GM12865 (cell line): ENCODE data around the gene MSH6.

Experiments
- DNase-seq: peaks from one replicate; pipeline ENCODE4 v3.0.0; 2010; ENCODE audit warnings: low read depth
- H3K4me3 ChIP-seq: 2 replicates; pipeline ENCODE4 v1.5.1; 2011; ENCODE audit warnings: mild to moderate bottlenecking, low read depth, low read length, control low read depth
- CTCF ChIP-seq: IDR thresholded peaks from 2 replicates; pipeline ENCODE4 v1.5.1; 2011; ENCODE audit warnings: low read length, control low read depth, low read depth, inconsistent platforms; ENCODE audit not compliant: insufficient read depth; ENCODE audit errors: missing control alignments

Gene MSH6

GRCh38 chr2:47741637-47742036 lies 41.3 kb upstream of the MSH6 start:
- DNase-seq, result peak; percentile 45
- TF ChIP-seq CTCF, result no peak
- H3K4me3 ChIP-seq, result no peak overlapping the region

- DNase-seq, result peak; percentile 37
- TF ChIP-seq CTCF, result no peak
- no peak overlapping the region for H3K4me3 ChIP-seq
Observed at GRCh38 chr2:47744074-47744473, 38.9 kb upstream of the MSH6 start.

DNA sequence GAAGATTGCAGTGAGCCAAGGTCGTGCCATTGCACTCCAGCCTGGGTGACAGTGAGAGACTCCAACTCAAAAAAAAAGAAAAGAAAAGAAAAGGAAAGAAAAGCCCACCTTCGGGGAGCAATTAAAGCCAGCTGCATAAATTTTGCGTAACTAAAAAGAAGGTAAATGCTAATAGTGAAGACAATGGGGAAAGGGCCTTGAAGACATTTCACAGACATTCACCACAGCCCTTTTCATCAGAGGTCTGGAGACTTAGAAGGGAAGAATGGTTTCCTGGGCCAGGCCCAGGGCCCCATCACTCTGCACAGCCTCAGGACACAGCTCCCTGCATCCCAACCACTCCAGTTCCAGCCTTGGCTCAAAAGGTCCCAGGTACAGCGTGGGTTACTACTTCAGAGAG lies 35.1 kb upstream of the MSH6 start:
- TF ChIP-seq CTCF, result no peak
- no peak overlapping the region for H3K4me3 ChIP-seq
- no peak for DNase-seq

DNA sequence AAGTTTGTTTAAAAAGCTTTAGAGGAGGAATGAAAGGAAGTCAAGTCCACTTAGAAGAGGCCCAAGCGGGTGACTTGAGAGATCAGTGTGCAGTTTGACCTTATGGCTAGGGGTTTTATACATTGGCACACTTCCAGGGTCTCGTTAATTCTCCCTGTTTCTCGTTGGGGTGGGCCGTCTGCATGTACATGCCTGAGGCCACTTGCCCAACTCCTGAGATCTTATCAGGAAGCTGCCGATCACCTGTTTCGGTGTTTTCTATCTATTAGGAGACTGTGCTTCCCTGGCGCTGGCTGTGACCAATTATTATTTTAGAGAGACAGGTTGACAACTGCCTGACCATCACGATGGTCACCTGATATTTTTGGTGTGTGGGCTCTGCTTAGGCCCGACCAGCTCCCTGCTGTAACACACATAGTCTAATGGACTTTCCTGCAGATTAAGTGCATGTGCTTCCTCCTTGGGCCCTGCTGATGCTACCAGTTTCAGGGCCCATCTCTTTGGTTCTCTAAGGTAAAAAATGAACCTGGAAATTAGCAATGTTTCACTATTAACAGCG lies 31.0 kb upstream of the MSH6 start:
- TF ChIP-seq CTCF, result no peak
- peak overlapping the region; percentile 35 for H3K4me3 ChIP-seq
- DNase-seq, result peak; percentile 45

- H3K4me3 ChIP-seq, result no peak overlapping the region
- DNase-seq, result no peak
- no peak for TF ChIP-seq CTCF
Observed at GRCh38 chr2:47767497-47767844, 15.5 kb upstream of the MSH6 start.

GRCh38 chr2:47767880-47768609 lies 14.9 kb upstream of the MSH6 start:
- peak; percentile 80 for DNase-seq
- no peak overlapping the region for H3K4me3 ChIP-seq
- peak; percentile 99 for TF ChIP-seq CTCF

GRCh38 chr2:47769318-47769717 lies 13.6 kb upstream of the MSH6 start:
- no peak overlapping the region for H3K4me3 ChIP-seq
- TF ChIP-seq CTCF, result no peak
- no peak for DNase-seq
